Measurements from ENCODE around the gene IRAK2.

- TF ChIP-seq, protein P1, sequence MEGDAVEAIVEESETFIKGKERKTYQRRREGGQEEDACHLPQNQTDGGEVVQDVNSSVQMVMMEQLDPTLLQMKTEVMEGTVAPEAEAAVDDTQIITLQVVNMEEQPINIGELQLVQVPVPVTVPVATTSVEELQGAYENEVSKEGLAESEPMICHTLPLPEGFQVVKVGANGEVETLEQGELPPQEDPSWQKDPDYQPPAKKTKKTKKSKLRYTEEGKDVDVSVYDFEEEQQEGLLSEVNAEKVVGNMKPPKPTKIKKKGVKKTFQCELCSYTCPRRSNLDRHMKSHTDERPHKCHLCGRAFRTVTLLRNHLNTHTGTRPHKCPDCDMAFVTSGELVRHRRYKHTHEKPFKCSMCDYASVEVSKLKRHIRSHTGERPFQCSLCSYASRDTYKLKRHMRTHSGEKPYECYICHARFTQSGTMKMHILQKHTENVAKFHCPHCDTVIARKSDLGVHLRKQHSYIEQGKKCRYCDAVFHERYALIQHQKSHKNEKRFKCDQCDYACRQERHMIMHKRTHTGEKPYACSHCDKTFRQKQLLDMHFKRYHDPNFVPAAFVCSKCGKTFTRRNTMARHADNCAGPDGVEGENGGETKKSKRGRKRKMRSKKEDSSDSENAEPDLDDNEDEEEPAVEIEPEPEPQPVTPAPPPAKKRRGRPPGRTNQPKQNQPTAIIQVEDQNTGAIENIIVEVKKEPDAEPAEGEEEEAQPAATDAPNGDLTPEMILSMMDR (IDR thresholded peaks at IDR 0.05; ENCODE audit: borderline replicate concordance, extremely low read depth, low read length, poor library complexity, severe bottlenecking): no peak
- no peak for TF ChIP-seq EZH2 (IDR thresholded peaks at IDR 0.05; ENCODE audit: borderline replicate concordance, low read depth, low read length, severe bottlenecking)
Observed at GRCh38 chr3:10260211-10260701, 95.5 kb downstream of the IRAK2 start.

All from DND-41 (cell line).